WI38 (cell line): ENCODE data around the gene DUS4L.
"Not testable (repeated sequence)": the region's sequence is repeated elsewhere in the genome, so short reads cannot be mapped to it uniquely, and the experiment has no call there.

Source experiments
- H3K4me3 ChIP-seq: 2 replicates; pipeline ENCODE4 v1.5.1; 2011; ENCODE audit warnings: low read depth, mild to moderate bottlenecking, control low read depth, low read length
- TF ChIP-seq, protein P1 (sequence below): IDR thresholded peaks from 2 replicates; pipeline ENCODE4 v1.5.1; 2012; ENCODE audit warnings: low read depth, mild to moderate bottlenecking, control low read depth, low read length

DUS4L gene, protein sequence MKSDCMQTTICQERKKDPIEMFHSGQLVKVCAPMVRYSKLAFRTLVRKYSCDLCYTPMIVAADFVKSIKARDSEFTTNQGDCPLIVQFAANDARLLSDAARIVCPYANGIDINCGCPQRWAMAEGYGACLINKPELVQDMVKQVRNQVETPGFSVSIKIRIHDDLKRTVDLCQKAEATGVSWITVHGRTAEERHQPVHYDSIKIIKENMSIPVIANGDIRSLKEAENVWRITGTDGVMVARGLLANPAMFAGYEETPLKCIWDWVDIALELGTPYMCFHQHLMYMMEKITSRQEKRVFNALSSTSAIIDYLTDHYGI

DNA sequence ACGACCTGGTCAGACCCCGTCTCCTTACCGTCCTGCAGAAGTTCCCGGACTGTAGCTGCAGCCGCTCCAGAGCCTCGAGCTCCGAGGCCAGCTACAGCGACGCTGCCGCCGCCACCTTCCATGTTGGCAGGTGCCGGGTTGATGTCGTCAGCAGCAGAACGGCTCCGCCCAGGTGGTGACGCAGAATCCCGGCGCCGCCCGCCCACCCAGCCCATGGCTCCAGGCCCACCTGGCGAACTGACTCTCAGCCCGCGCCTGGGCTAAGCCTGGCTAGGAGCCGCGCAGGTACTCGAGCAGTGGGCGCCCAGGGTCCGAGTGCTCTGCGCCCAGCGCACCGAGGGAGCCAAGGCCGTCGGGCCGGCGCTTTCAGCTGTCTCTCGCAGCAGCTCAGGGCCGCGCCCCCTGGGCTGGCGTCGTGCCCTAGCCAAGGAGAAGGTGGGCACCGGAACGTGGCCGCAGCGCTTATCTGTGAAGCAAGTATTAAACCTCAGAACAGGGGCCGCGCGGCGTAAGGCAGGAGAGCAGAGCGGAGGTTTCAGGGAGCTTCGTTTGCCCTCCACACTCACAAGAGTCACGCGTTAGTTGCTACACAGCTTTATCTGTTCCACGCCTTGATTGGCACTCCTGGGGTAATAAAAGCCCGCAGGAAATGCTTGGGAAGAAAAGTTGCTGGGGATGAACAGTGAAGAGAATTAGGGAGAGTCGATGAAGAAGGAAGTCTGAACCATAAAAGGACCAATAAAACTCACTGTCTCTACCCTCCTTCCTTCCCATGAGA is at the start of gene DUS4L, which contains the start of gene COG5:
Gene DUS4L (plus strand): TSS at position 197 of the 778 bp plus-strand sequence. CDS start 3,100 bp downstream, outside the sequence.
Gene COG5 (minus strand): TSS at position 146 of the 778 bp plus-strand sequence. CDS start 24 bp downstream, at position 122.
- H3K4me3 ChIP-seq, result peak within 1 kb of the TSS; percentile 97
- TF ChIP-seq, protein P1, sequence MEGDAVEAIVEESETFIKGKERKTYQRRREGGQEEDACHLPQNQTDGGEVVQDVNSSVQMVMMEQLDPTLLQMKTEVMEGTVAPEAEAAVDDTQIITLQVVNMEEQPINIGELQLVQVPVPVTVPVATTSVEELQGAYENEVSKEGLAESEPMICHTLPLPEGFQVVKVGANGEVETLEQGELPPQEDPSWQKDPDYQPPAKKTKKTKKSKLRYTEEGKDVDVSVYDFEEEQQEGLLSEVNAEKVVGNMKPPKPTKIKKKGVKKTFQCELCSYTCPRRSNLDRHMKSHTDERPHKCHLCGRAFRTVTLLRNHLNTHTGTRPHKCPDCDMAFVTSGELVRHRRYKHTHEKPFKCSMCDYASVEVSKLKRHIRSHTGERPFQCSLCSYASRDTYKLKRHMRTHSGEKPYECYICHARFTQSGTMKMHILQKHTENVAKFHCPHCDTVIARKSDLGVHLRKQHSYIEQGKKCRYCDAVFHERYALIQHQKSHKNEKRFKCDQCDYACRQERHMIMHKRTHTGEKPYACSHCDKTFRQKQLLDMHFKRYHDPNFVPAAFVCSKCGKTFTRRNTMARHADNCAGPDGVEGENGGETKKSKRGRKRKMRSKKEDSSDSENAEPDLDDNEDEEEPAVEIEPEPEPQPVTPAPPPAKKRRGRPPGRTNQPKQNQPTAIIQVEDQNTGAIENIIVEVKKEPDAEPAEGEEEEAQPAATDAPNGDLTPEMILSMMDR, result no peak

DNA sequence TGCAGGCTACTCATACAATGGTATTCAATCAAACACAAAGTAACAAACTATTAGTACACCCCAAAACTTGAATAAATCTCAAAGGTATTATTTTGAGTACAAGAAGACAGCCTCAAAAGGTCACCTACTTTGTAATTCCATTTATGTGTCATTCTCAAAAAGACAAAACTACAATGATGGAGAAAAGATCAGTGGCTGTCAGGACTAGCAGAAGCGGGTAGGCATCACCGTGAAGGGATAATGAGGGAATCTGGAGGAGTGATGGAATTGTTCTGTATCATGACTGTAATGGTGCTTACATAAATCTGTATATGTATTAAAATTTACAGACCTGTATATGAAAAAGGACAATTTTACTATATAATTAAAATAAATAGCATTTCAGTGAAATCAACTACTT is 37.1 kb upstream of the DUS4L start:
- no peak overlapping the region for H3K4me3 ChIP-seq
- TF ChIP-seq, protein P1, result no peak

DNA sequence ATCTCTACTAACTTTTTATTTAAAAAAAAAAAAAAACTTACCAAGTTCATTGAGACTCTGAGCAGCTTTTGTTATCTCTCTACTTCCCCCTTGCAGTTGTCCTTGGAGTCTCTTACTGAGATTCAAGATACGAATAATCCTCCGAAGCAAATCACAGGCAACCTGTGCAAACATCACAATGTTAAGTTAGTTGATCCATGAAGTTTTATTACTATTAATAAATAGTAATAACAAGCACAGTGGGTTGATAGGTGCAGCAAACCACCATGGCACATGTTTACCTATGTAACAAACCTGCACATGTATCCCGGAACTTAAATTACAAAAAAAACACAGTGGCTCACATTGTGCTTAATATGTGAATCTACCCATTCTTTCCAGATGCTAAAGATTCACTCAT is 36.6 kb upstream of the DUS4L start:
- TF ChIP-seq, protein P1, result no peak
- H3K4me3 ChIP-seq, result no peak overlapping the region

DNA sequence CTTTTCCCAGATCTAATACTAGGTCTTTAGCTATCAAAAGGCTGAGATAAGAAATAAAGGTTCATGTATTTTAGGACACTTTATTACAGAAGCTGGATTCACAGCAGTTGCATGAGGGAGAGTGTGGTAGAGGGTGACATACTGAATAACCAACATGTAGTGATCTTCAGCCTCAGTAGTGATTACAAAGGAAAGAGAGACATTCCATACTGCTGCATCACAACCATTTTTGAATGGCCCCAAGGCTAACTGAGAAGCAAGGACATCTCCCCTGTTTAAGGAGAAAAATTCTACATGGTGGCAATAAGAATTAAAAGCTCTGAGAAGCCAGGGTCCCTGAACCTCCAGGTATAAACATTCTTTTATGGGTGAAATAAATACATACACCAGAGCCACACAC is 35.3 kb upstream of the DUS4L start:
- TF ChIP-seq, protein P1, result no peak

DNA sequence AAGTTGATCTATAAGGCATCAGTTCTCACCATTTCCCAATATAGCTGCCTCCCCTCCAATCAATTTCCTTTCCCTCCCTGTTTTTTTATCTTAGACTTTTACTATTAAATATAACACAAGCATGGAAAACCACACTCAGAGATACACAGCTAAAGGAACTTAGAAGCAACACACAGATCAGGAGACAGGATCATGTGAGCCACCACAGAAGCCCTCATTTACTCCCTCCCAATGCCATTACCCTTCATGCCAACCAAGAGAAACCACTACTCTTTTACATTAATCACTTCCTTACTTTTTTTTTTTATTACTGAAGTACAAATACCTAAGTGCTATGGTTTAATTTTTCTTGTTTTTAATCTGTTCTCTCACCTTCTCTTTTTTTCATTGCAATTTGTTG is 33.0 kb upstream of the DUS4L start:
- H3K4me3 ChIP-seq, result no peak overlapping the region
- TF ChIP-seq, protein P1, result no peak

More for the DNA sequence above, 35.3 kb upstream of the DUS4L start:
- no peak overlapping the region for H3K4me3 ChIP-seq

DNA sequence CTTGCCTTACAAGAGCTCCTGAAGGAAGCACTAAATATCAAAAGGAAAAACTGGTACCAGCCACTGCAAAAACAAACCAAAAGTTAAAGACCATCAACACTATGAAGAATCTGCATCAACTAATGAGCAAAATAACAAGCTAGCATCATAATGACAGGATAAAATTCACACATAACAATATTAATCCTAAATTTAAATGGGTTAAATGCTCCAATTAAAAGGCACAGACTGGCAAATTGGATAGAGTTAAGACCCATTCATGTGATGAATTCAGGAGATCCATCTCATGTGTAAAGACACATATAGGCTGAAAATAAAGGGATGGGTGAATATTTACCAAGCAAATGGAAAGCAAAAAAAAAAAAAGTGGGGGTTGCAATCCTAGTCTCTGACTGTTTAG is 29.6 kb upstream of the DUS4L start:
- H3K4me3 ChIP-seq, result no peak overlapping the region
- TF ChIP-seq, protein P1, result no peak

DNA sequence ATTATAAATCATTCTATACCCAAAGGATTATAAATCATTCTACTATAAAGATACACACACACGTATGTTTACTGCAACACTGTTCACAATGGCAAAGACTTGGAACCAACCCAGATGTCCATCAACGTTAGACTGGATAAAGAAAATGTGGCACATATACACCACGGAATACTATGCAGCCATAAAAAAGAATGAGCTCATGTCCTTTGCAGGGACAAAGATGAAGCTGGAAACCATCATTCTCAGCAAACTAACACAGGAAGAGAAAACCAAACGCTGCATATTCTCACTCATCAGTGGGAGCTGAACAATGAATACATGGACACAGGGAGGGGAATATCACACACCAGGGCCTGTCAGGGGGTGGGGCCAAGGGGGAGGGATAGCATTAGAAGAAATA is 26.5 kb upstream of the DUS4L start:
- not testable (repeated sequence) for H3K4me3 ChIP-seq
